Measurements from ENCODE around the gene RBX1.
A peak's percentile ranks its signal among the peaks of the same experiment; 100 is the strongest.

The RBX1 gene

DNA sequence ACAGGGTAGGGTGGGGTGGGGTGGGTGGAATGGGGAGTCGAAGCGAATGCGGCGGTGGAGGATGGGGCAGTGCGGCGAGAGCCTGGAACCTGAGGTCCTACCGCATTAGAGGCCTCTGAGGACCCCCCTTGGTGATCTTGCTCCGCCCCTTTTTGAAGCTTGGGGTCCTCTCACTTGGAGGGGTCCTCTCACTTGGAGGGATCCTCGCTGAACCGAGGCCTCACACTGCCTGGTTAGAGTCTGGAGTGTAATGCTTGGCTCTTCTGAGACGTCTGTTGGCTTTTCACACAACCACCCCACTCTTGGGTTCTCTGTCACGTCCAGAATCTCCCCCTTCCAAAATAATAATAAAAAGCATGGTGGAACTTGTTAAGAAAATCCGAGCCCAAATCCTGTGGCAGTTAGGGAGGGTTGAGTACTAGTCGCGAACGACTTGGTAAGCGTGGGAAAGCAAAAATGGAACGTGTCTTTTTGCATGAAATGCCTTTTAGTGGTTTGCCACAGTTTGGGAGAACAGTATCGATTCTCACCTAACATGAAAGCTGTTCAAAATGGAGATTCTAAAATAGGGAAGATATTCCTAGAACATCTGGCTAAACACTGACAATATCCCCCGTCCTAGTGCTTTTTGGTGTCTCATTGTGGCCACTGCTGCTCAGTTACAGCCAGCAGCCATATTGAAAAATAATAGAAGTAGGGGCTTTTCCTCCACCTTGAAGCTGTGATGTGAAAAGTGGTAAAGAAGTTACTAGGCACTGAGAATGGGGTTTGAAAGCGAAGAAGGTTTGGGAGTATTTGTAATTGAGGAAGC is 822 bp downstream of the RBX1 start:
- TF ChIP-seq, protein P1, sequence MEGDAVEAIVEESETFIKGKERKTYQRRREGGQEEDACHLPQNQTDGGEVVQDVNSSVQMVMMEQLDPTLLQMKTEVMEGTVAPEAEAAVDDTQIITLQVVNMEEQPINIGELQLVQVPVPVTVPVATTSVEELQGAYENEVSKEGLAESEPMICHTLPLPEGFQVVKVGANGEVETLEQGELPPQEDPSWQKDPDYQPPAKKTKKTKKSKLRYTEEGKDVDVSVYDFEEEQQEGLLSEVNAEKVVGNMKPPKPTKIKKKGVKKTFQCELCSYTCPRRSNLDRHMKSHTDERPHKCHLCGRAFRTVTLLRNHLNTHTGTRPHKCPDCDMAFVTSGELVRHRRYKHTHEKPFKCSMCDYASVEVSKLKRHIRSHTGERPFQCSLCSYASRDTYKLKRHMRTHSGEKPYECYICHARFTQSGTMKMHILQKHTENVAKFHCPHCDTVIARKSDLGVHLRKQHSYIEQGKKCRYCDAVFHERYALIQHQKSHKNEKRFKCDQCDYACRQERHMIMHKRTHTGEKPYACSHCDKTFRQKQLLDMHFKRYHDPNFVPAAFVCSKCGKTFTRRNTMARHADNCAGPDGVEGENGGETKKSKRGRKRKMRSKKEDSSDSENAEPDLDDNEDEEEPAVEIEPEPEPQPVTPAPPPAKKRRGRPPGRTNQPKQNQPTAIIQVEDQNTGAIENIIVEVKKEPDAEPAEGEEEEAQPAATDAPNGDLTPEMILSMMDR (IDR thresholded peaks at IDR 0.05) = no peak
- H3K9me3 ChIP-seq = no peaks in the 10 kb centered on the region
- peaks cover 13% of the 10 kb centered on the region for H3K36me3 ChIP-seq
- H3K4me3 ChIP-seq (ENCODE audit: low read depth in 1 of 2, low read length in 1 of 2) = peak overlapping the region; percentile 81 to 83
- H3K4me1 ChIP-seq (ENCODE audit: control insufficient read depth in 1 of 2, insufficient read depth in 1 of 2, low read depth in 1 of 2, low read length in 1 of 2) = peaks cover 13 to 15% of the 10 kb centered on the region in 2 experiments
- no peaks in the 10 kb centered on the region for H3K27me3 ChIP-seq
- H3K27ac ChIP-seq = peak overlapping the region; percentile 98

DNA sequence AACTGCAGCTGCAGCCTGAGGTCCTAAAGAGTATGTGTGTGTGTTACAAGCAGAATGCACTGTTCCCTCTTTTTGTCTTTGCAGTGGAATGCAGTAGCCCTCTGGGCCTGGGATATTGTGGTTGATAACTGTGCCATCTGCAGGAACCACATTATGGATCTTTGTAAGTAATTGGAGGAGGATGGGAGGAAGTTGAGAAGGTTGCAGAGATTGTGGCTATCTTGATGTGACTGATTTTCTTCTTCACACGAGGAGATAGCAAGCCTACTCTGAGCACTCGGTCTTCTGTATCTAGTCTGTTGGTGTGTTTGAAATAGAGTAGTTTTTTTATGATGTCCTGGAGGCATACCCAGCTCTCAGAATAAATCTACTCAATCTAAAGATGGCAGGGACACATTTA is 2.3 kb downstream of the RBX1 start:
- TF ChIP-seq, protein P1 (IDR thresholded peaks at IDR 0.05) = no peak
- H3K36me3 ChIP-seq = peaks cover 20% of the 10 kb centered on the region
- no peaks in the 10 kb centered on the region for H3K27me3 ChIP-seq
- H3K4me1 ChIP-seq (ENCODE audit: control insufficient read depth in 1 of 2, insufficient read depth in 1 of 2, low read depth in 1 of 2, low read length in 1 of 2) = peaks cover 13 to 15% of the 10 kb centered on the region in 2 experiments
- H3K9me3 ChIP-seq = no peaks in the 10 kb centered on the region
- peak overlapping the region; percentile 2 for H3K27ac ChIP-seq
- H3K4me3 ChIP-seq (ENCODE audit: low read depth in 1 of 2, low read length in 1 of 2) = no peak overlapping the region

DNA sequence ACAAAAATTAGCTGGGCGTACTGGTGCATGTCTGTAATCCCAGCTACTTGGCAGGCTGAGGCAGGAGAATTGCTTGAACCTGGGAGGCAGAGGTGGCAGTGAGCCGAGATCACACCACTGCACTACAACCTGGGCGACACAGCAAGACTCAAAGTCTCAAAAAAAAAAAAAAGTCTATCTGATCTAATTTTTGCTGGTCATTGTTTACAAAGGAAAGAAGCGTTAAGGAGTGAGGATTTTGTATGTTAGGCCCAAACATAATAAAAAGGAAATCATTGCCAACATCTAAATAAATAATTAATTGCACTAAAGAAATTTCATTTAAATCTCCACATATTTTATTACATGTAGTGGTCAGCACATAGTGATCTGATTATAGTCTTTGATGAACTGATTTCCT is 2.9 kb downstream of the RBX1 start:
- Histone ChIP-seq H3K27me3 (no peaks in the 10 kb centered on the region), H3K27ac (no peak overlapping the region), H3K9me3 (no peaks in the 10 kb centered on the region), H3K36me3 (peaks cover 20% of the 10 kb centered on the region), H3K4me3 (ENCODE audit: low read depth in 1 of 2, low read length in 1 of 2) (no peak overlapping the region), H3K4me1 (ENCODE audit: control insufficient read depth in 1 of 2, insufficient read depth in 1 of 2, low read depth in 1 of 2, low read length in 1 of 2) (peaks cover 13 to 15% of the 10 kb centered on the region in 2 experiments)
- TF ChIP-seq, protein P1 (IDR thresholded peaks at IDR 0.05) = no peak

DNA sequence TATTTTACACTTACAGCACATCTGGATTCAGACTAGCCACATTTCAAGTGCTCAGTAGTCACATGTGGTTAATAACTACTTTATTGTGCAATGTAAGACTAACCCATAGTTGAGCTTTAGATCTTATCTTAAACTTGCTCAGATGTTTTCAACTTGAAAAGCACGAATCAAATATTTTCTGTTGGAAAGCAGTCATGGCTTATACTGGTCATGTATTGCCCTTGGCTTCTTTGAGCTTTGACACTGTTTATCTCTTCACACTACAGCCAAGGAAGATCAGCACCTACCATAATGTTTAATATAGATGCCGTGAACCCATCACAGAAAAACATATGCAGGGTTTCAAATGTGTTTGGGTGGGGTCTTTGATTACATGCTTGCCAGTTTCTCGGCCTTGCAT is 4.4 kb downstream of the RBX1 start:
- H3K4me1 ChIP-seq (ENCODE audit: control insufficient read depth in 1 of 2, insufficient read depth in 1 of 2, low read depth in 1 of 2, low read length in 1 of 2) = peaks cover 10% of the 10 kb centered on the region in 2 experiments
- TF ChIP-seq, protein P1 (IDR thresholded peaks at IDR 0.05) = no peak
- H3K4me3 ChIP-seq (ENCODE audit: low read depth in 1 of 2, low read length in 1 of 2) = no peak overlapping the region
- no peaks in the 10 kb centered on the region for H3K9me3 ChIP-seq
- peaks cover 20% of the 10 kb centered on the region for H3K36me3 ChIP-seq
- no peak overlapping the region for H3K27ac ChIP-seq
- H3K27me3 ChIP-seq = no peaks in the 10 kb centered on the region

DNA sequence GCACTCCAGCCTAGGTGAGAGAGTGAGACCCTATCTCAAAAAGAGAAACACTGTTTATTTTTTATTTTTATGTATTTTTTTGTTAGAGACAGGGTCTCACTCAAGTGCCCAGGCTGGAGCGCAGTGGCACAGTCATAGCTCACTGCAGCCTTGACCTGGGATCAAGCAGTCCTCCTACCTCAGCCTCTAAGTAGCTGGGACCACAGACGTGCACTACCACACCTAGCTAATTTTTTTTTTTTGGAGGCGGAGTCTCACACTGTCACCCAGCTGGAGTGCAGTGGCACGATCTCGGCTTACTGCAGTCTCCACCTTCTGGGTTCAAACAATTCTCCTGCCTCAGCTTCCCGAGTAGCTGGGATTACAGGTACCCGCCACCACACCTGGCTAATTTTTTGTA is 6.4 kb downstream of the RBX1 start:
- Histone ChIP-seq H3K4me3 (ENCODE audit: low read depth in 1 of 2, low read length in 1 of 2) (no peak overlapping the region), H3K36me3 (peaks cover 20% of the 10 kb centered on the region), H3K9me3 (no peaks in the 10 kb centered on the region), H3K27ac (no peak overlapping the region), H3K27me3 (no peaks in the 10 kb centered on the region), H3K4me1 (ENCODE audit: control insufficient read depth in 1 of 2, insufficient read depth in 1 of 2, low read depth in 1 of 2, low read length in 1 of 2) (peaks cover under 1% of the 10 kb centered on the region in 2 experiments)
- TF ChIP-seq, protein P1 (IDR thresholded peaks at IDR 0.05) = no peak

Measured in neutrophil (primary cell).